ENCODE data around the gene TNFRSF25.

Gene TNFRSF25

GRCh38 chr1:6425658-6426057, 40.3 kb downstream of the TNFRSF25 start:
- Mint-ChIP-seq H3K9me3 (no peaks in the 10 kb centered on the region), H3K27ac (no peak overlapping the region), H3K4me1 (ENCODE audit: low read depth) (peaks cover 18% of the 10 kb centered on the region), H3K36me3 (ENCODE audit: low read depth) (no peaks in the 10 kb centered on the region), H3K27me3 (peaks cover 89% of the 10 kb centered on the region), H3K4me3 (no peak overlapping the region)
- intact Hi-C loops (cut with micrococcal nuclease), result no loop called here

GRCh38 chr1:6424619-6425593, 41.1 kb downstream of the TNFRSF25 start, which contains the start of gene ESPN:
Gene ESPN, plus strand, starts transcription at chr1:6424776. Its CDS starts 180 bp downstream, at chr1:6424956.
- no peaks in the 10 kb centered on the region for H3K9me3 Mint-ChIP-seq
- H3K27ac Mint-ChIP-seq, result no peak within 1 kb of the TSS
- H3K4me3 Mint-ChIP-seq, result no peak within 1 kb of the TSS
- H3K36me3 Mint-ChIP-seq (ENCODE audit: low read depth), result no peaks in the 10 kb centered on the region
- intact Hi-C loops (cut with micrococcal nuclease), result no loop called here
- peaks cover 89% of the 10 kb centered on the region for H3K27me3 Mint-ChIP-seq
- H3K4me1 Mint-ChIP-seq (ENCODE audit: low read depth), result peaks cover 12% of the 10 kb centered on the region

- Mint-ChIP-seq H3K9me3 (no peaks in the 10 kb centered on the region), H3K4me3 (no peak overlapping the region), H3K36me3 (ENCODE audit: low read depth) (no peaks in the 10 kb centered on the region), H3K27me3 (peaks cover 89% of the 10 kb centered on the region), H3K27ac (no peak overlapping the region), H3K4me1 (ENCODE audit: low read depth) (peaks cover 9% of the 10 kb centered on the region)
- intact Hi-C loops (cut with micrococcal nuclease), result no loop called here
Measured at GRCh38 chr1:6424000-6424565, 41.9 kb downstream of the TNFRSF25 start.

- Mint-ChIP-seq H3K27ac (no peak overlapping the region), H3K27me3 (peaks cover 92% of the 10 kb centered on the region), H3K4me1 (ENCODE audit: low read depth) (peaks cover 9% of the 10 kb centered on the region), H3K36me3 (ENCODE audit: low read depth) (no peaks in the 10 kb centered on the region), H3K4me3 (no peak overlapping the region), H3K9me3 (no peaks in the 10 kb centered on the region)
- intact Hi-C loops (cut with micrococcal nuclease), result no loop called here
Measured at GRCh38 chr1:6423321-6423999, 42.5 kb downstream of the TNFRSF25 start.

- H3K4me3 Mint-ChIP-seq, result no peak overlapping the region
- H3K27me3 Mint-ChIP-seq, result peaks cover 93% of the 10 kb centered on the region
- H3K9me3 Mint-ChIP-seq, result no peaks in the 10 kb centered on the region
- no peak overlapping the region for H3K27ac Mint-ChIP-seq
- H3K4me1 Mint-ChIP-seq (ENCODE audit: low read depth), result peaks cover 9% of the 10 kb centered on the region
- no peaks in the 10 kb centered on the region for H3K36me3 Mint-ChIP-seq (ENCODE audit: low read depth)
- intact Hi-C loops (cut with micrococcal nuclease), result no loop called here
Measured at GRCh38 chr1:6421266-6421665, 44.7 kb downstream of the TNFRSF25 start.

DNA sequence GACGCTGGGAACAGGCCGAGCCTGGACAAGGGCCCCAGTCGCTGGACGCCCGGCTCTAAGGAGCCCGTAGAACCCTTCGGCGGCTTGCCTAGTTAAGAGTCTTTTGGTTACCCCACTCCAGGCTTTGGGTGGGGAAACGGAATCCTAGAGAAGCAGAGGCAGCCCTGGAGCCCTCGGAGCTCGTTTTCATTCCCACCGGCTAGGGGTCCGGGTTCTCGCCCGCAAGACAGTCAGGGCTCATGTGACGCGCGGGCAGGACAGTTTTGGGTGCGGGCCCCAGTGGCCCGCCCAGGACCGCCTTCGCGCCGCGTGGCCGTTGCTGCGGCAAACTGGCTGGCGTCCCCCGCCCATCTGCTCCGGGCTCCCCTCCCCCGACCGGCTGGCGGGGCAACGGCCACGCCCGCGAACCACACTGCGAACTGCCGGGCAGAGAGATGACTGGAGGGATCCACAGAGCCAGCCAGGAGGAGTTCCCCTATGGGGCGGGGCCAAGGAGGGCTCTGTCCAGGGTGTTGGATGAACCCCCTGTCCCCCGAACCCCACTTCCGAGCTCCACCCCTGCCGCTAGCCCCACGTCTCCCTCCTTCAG, 45.4 kb downstream of the TNFRSF25 start:
- Mint-ChIP-seq H3K27ac (no peak overlapping the region), H3K4me3 (peak overlapping the region; percentile 56), H3K36me3 (ENCODE audit: low read depth) (no peaks in the 10 kb centered on the region), H3K4me1 (ENCODE audit: low read depth) (peaks cover 9% of the 10 kb centered on the region), H3K9me3 (no peaks in the 10 kb centered on the region), H3K27me3 (peaks cover 93% of the 10 kb centered on the region)
- intact Hi-C loops (cut with micrococcal nuclease), result no loop called here

DNA sequence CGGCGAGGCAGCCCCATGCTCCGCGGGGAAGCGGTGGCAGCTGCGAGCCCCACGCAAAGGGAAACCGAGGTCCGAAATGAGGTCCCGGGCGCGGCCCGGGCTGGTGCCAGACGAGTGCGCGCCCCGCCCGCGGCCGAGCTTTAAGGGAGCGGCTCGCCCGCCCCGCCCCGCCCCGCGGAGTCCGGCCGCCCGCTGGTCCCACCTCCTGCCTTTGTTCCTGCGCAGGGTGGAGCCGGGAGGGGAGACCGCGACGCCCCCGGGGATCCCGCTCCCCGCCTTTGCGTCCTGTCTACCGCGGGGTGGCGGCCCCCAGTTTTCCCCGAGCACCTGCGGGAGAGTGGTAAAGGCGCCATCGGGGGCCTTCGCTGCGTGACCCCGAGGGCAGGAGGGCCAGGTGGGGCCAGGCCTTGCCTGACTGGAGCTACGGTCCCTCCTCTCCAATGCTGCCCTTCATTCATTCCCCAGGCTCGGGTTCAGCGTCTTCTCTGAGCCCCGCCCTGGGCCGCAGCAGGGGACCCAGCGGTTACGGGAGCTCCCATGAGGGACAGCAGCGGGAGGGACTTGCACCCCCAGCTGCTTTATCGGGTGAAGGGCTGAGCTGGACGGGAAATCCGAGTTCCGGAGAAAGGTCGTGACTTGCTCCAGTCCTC, 46.0 kb downstream of the TNFRSF25 start, which contains the start of gene HES2:
TSS of gene HES2 (minus strand) at position 116 of the 650 bp plus-strand sequence. CDS start at position 17, 99 bp downstream.
- peak within 1 kb of the TSS; percentile 56 for H3K4me3 Mint-ChIP-seq
- peaks cover 9% of the 10 kb centered on the region for H3K4me1 Mint-ChIP-seq (ENCODE audit: low read depth)
- intact Hi-C loops (cut with micrococcal nuclease), result no loop called here
- no peak within 1 kb of the TSS for H3K27ac Mint-ChIP-seq
- peaks cover 92% of the 10 kb centered on the region for H3K27me3 Mint-ChIP-seq
- H3K36me3 Mint-ChIP-seq (ENCODE audit: low read depth), result no peaks in the 10 kb centered on the region
- H3K9me3 Mint-ChIP-seq, result no peaks in the 10 kb centered on the region

GRCh38 chr1:6419397-6419803, 46.6 kb downstream of the TNFRSF25 start:
- Mint-ChIP-seq H3K36me3 (ENCODE audit: low read depth) (no peaks in the 10 kb centered on the region), H3K4me1 (ENCODE audit: low read depth) (peaks cover 10% of the 10 kb centered on the region), H3K27me3 (peaks cover 96% of the 10 kb centered on the region), H3K27ac (no peak overlapping the region), H3K9me3 (no peaks in the 10 kb centered on the region), H3K4me3 (no peak overlapping the region)
- intact Hi-C loops (cut with micrococcal nuclease), result no loop called here

GRCh38 chr1:6418668-6419396, 47.1 kb downstream of the TNFRSF25 start:
- Mint-ChIP-seq H3K27ac (no peak overlapping the region), H3K4me1 (ENCODE audit: low read depth) (peaks cover 8% of the 10 kb centered on the region), H3K4me3 (no peak overlapping the region), H3K36me3 (ENCODE audit: low read depth) (no peaks in the 10 kb centered on the region), H3K27me3 (peaks cover 96% of the 10 kb centered on the region), H3K9me3 (no peaks in the 10 kb centered on the region)
- intact Hi-C loops (cut with micrococcal nuclease), result no loop called here

DNA sequence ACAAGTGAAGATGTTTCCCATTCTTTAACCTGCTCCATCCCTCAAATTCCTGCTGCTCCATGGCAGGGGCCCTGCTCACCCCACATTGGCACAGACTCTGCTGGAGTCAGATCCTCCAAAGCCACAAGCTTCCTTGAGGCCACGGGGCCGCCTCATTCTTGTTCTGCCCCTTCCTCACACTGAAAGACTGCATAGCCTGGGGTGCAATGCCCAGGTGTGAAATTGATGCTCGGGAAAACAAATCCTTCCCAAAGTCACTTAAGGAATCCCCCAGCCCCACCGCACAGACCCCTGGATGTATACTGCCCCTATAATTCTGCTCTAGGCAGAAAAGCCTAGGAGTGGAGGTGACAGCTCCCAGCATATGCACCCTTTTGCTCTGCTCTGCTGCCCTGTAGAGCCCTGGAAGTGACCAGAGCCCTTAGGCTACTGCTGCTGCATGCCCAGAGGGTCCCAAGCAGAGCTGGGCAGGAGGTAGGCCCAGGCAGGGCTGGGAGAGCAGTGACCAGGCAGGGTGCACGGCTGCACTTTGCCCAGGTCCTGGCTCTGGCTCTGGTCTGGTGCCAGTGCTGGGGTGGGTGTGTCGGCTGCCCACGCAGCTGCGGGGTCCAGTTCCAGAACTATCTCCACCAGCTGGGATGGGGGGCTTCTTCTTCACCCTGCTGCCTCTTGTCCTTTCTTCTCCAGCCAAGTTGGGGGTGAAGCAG, 47.9 kb downstream of the TNFRSF25 start:
- intact Hi-C loops (cut with micrococcal nuclease), result no loop called here
- H3K9me3 Mint-ChIP-seq, result no peaks in the 10 kb centered on the region
- H3K27ac Mint-ChIP-seq, result no peak overlapping the region
- H3K27me3 Mint-ChIP-seq, result peaks cover 95% of the 10 kb centered on the region
- no peaks in the 10 kb centered on the region for H3K36me3 Mint-ChIP-seq (ENCODE audit: low read depth)
- peaks cover 6% of the 10 kb centered on the region for H3K4me1 Mint-ChIP-seq (ENCODE audit: low read depth)
- no peak overlapping the region for H3K4me3 Mint-ChIP-seq

DNA sequence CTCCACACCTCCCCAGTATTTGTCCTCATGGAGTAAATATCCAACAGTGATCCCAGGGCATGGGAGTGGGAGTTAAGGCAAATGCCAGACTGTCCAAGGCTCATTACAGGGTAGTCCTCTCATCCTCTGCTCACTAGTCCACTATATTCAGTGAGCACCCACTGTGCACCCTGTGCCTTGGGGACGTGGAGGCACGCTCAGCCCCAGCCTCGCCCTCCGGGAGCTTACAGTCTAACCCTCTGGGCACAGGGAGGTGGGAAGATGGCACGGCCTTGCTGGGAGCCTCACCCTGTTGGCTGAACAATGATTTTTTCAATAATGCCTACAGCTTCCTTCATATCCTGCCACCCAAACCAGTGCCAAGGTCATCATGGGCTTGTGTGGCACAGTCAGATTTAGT, 49.1 kb downstream of the TNFRSF25 start:
- Mint-ChIP-seq H3K27me3 (peaks cover 90% of the 10 kb centered on the region), H3K4me1 (ENCODE audit: low read depth) (peaks cover 6% of the 10 kb centered on the region), H3K4me3 (no peak overlapping the region), H3K27ac (no peak overlapping the region), H3K9me3 (no peaks in the 10 kb centered on the region), H3K36me3 (ENCODE audit: low read depth) (no peaks in the 10 kb centered on the region)
- intact Hi-C loops (cut with micrococcal nuclease), result no loop called here

- Mint-ChIP-seq H3K9me3 (no peaks in the 10 kb centered on the region), H3K4me3 (no peak overlapping the region), H3K27ac (no peak overlapping the region), H3K27me3 (peaks cover 85% of the 10 kb centered on the region), H3K36me3 (ENCODE audit: low read depth) (no peaks in the 10 kb centered on the region), H3K4me1 (ENCODE audit: low read depth) (peaks cover 6% of the 10 kb centered on the region)
- intact Hi-C loops (cut with micrococcal nuclease), result no loop called here
Measured at GRCh38 chr1:6416295-6416656, 49.7 kb downstream of the TNFRSF25 start.

Measured in dendritic cell treated with granulocyte-macrophage colony-stimulating factor and Interleukin-4, amounts not matched to agents 40 ng/mL and 50 ng/mL, for 4 days (primary cell).